Measurements from ENCODE around the gene VMP1.
"Not testable (repeated sequence)": the region's sequence is repeated elsewhere in the genome, so short reads cannot be mapped to it uniquely, and the experiment has no call there.

Gene VMP1

DNA sequence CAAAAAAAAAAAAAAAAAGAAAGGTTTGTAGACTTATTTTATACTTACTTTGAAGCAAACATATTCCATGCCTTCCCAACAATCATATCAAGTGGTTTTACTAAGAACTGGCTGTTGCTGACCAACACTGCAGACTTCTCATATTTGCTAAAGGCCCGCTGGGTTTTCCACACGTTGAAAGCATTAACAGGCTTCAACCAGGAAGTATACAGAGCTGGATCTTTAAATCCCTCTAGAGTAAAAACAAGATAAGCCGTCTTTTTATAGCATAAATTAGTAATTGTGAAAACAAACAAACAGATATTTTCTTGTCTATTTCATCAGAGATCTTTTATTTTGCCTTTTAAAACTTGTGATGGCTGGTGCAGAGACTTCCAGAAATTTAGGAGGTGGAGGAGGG lies 156.2 kb downstream of the VMP1 start:
- no peak for DNase-seq (ENCODE audit: low read depth in 2 of 2)

DNA sequence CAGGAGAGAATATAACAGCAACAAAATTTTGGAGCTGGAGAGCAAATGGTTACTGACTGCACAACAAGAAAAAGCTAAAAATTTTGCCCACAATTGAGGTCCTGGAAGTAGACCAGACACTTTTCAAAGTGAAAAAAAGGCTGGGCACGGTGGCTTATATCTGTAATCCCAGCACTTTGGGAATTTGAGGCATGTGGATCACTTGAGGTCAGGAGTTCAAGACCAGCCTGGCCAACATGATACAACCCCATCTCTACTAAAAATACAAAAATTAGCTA lies 162.4 kb downstream of the VMP1 start:
- DNase-seq (ENCODE audit: low read depth in 2 of 2) = no peak

- no peak for DNase-seq (ENCODE audit: low read depth in 2 of 2)
These were observed 163.0 kb downstream of the VMP1 start for GRCh38 chr17:59870482-59870881.

DNA sequence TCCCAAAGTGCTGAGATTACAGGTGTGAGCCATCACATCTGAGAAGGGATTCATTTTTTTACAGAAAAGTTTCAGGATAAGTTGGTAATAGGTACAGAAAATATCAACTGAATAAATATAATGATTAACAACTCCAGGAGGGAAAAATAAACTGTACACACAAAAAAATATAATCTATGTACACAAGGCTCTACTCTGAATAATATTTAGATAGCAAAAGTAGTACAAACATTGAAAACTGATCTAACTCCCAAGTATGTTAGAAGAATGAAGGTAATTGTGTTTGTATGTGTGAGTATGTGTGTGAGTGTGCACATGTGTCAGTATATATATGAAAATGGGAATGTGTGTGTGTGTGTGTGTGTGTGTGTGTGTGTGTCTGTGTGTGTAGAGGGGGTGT lies 164.9 kb downstream of the VMP1 start:
- DNase-seq (ENCODE audit: low read depth in 2 of 2) = no peak

GRCh38 chr17:59873414-59873813 lies 166.0 kb downstream of the VMP1 start:
- not testable (repeated sequence) for DNase-seq (ENCODE audit: low read depth in 2 of 2)

DNA sequence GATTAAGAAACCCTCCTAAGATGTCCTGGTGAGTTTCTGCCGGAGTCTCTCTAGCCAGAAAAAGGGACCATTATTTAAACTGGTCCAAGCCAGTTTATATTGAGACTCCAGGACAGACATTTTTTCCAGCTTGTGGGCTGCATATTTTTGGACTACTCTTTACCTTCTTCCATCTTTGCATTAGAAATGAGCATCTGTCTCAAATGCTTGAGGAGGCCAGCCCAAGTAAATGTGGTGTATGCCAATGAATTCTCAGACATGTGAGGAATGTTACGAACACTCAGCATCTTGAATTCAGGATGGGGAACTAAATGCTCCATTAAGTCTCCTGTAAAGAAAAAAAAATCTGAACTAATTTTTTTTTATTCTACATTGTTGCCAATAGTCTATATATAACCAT lies 166.9 kb downstream of the VMP1 start:
- no peak for DNase-seq (ENCODE audit: low read depth in 2 of 2)

DNA sequence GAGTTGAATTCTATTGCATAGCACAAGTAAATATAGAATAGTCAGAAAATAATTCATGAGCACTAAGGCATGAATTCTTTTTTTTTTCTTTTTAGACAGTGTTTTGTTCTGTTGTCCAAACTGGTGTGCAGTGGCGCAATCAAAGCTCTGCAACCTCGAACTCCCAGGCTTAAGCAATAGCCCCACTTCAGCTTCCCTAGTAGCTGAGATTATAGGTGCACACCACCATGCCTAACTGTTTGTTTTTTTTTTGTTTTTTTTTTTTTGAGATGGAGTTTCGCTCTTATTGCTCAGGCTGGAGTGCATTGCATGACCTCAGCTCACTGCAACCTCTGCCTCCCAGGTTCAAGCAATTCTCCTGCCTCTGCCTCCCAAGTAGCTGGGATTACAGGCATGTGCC lies 168.7 kb downstream of the VMP1 start:
- DNase-seq (ENCODE audit: low read depth in 2 of 2) = no peak

DNA sequence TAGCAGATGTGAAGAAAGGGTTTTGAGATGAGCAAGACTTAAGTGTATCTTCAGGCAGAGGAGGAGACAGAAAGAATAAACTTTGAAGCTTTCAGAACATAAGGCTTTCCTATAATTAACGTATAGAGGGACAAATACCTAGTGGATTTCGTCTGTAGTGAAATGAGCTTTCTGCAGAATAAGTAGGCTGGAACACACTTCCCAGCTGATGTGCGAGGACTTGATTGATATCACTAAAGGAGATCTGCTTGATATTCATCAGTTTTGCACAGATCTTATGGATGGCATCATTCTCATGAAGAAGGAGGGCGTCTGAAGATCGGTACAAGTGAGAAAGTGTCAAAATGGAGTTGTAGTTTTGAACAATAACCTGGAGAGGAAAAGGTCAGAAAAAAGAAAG lies 170.5 kb downstream of the VMP1 start:
- DNase-seq (ENCODE audit: low read depth in 2 of 2) = no peak

GRCh38 chr17:59878624-59879023 lies 171.2 kb downstream of the VMP1 start:
- no peak for DNase-seq (ENCODE audit: low read depth in 2 of 2)

DNA sequence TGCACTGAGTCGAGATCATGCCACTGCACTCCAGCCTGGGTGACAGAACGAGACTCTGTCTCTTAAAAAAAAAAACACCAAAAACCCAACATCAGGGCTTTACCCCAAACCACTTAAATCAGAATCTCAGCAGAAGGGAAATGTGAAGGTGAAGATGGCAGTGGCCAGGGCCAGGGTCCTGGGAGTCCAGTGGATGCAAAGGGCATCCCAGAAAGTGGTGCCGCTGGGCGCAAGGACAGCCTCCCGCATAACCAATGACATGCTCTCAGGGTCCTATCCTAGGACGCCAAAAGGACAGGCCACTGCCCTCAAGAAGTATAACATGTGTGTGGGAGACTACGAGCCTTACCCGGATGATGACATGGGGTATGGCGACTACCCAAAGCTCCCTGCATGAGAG lies 177.4 kb downstream of the VMP1 start:
- no peak for DNase-seq (ENCODE audit: low read depth in 2 of 2)

GRCh38 chr17:59888145-59888750 lies 180.8 kb downstream of the VMP1 start:
- no peak for DNase-seq (ENCODE audit: low read depth in 2 of 2)

GRCh38 chr17:59890720-59891119 lies 183.3 kb downstream of the VMP1 start:
- DNase-seq (ENCODE audit: low read depth in 2 of 2) = no peak

Measured in stimulated activated CD8-positive, alpha-beta memory T cell treated with anti-CD3 and anti-CD28 coated beads, Interleukin-2, amount 100 ng/mL, for 1 hour (primary cell).